Activated CD4-positive, alpha-beta T cell treated with anti-CD3 and anti-CD28 coated beads, Interleukin-2, amount 10 ng/mL, durations not matched to agents 7 days and 5 days (primary cell): ENCODE data around the gene CSNK2A3. TPM values are rescaled to one million over a fixed set of nuclear protein-coding genes. Genes with fewer than 3 reads are reported as not detected.
A peak's percentile ranks its signal among the peaks of the same experiment; 100 is the strongest.

ENCODE experiments used
- CTCF ChIA-PET: fragments of 350-600 bp; sonication (Branson Sonifier 250); formaldehyde crosslinking; loops from one replicate; lab custom pipeline; 2021; ENCODE audit warnings: antibody characterized with exemption; lab: Charles Lee
- POLR2A ChIA-PET: fragments of 350-600 bp; sonication (Branson Sonifier 250); formaldehyde crosslinking; loops from one replicate; lab custom pipeline; 2021; ENCODE audit warnings: antibody characterized with exemption; lab: Charles Lee
- DNase-seq: peaks from one replicate; pipeline ENCODE4 v3.0.0-alpha.2; 2020
- H3K27ac Mint-ChIP-seq: one replicate; pipeline ENCODE4 v1.8.0; 2021; ENCODE audit warnings: mild to moderate bottlenecking, moderate library complexity, mixed read lengths
- H3K27me3 Mint-ChIP-seq: one replicate; pipeline ENCODE4 v1.8.0; 2021; ENCODE audit warnings: mixed read lengths
- H3K36me3 Mint-ChIP-seq: one replicate; pipeline ENCODE4 v1.8.0; 2021; ENCODE audit warnings: low read depth, mixed read lengths
- H3K4me1 Mint-ChIP-seq: one replicate; pipeline ENCODE4 v1.8.0; 2021; ENCODE audit warnings: mixed read lengths
- H3K4me3 Mint-ChIP-seq: one replicate; pipeline ENCODE4 v1.8.0; 2021; ENCODE audit warnings: mild to moderate bottlenecking, moderate library complexity, mixed read lengths
- H3K9me3 Mint-ChIP-seq: one replicate; pipeline ENCODE4 v1.8.0; 2021; ENCODE audit warnings: mixed read lengths
- total RNA-seq, 2 experiments: library from RNA; stranded (reverse); gene quantifications; one replicate each; pipeline ENCODE4 v1.2.3, GENCODE V29; 2021

CSNK2A3 gene
- total RNA-seq, 2 experiments from 2014 or later: 0.56 to 1.0 TPM

GRCh38 chr11:11318961-11319360, 34.1 kb downstream of the CSNK2A3 start:
- no peak overlapping the region for H3K4me3 Mint-ChIP-seq
- peaks cover 3% of the 10 kb centered on the region for H3K9me3 Mint-ChIP-seq
- H3K4me1 Mint-ChIP-seq: no peaks in the 10 kb centered on the region
- no peak overlapping the region for H3K27ac Mint-ChIP-seq
- no peak for DNase-seq
- ChIA-PET POLR2A (no interaction called here), CTCF (no interaction called here)
- no peaks in the 10 kb centered on the region for H3K36me3 Mint-ChIP-seq
- H3K27me3 Mint-ChIP-seq: no peaks in the 10 kb centered on the region

GRCh38 chr11:11318461-11318860, 34.6 kb downstream of the CSNK2A3 start:
- H3K4me3 Mint-ChIP-seq: no peak overlapping the region
- H3K36me3 Mint-ChIP-seq: no peaks in the 10 kb centered on the region
- peaks cover under 1% of the 10 kb centered on the region for H3K9me3 Mint-ChIP-seq
- no peaks in the 10 kb centered on the region for H3K4me1 Mint-ChIP-seq
- ChIA-PET POLR2A (no interaction called here), CTCF (no interaction called here)
- H3K27ac Mint-ChIP-seq: no peak overlapping the region
- no peak for DNase-seq
- H3K27me3 Mint-ChIP-seq: no peaks in the 10 kb centered on the region

- no peaks in the 10 kb centered on the region for H3K4me1 Mint-ChIP-seq
- H3K4me3 Mint-ChIP-seq: no peak overlapping the region
- no peaks in the 10 kb centered on the region for H3K9me3 Mint-ChIP-seq
- no peaks in the 10 kb centered on the region for H3K36me3 Mint-ChIP-seq
- H3K27me3 Mint-ChIP-seq: no peaks in the 10 kb centered on the region
- CTCF ChIA-PET: no interaction called here
- no peak overlapping the region for H3K27ac Mint-ChIP-seq
- no peak for DNase-seq
- POLR2A ChIA-PET: no interaction called here
Observed at GRCh38 chr11:11316651-11317230, 36.3 kb downstream of the CSNK2A3 start.

GRCh38 chr11:11313902-11314692, 39.0 kb downstream of the CSNK2A3 start:
- Mint-ChIP-seq H3K27ac (peak overlapping the region; percentile 17), H3K36me3 (peaks cover 3% of the 10 kb centered on the region), H3K4me3 (no peak overlapping the region), H3K9me3 (peaks cover 9% of the 10 kb centered on the region), H3K27me3 (no peaks in the 10 kb centered on the region), H3K4me1 (peaks cover 8% of the 10 kb centered on the region)
- POLR2A ChIA-PET: interaction anchor here (0.5 kb wide), 1 partner anchor 1852 kb away, joined by 4 read pairs; no protein-coding TSS in a partner anchor
- CTCF ChIA-PET: interaction anchor here (0.6 to 1.5 kb wide), 3 partner anchors 13 to 277 kb away, joined by 3 read pairs; no protein-coding TSS in a partner anchor
- DNase-seq: no peak

- H3K27me3 Mint-ChIP-seq: peaks cover 2% of the 10 kb centered on the region
- no peak overlapping the region for H3K4me3 Mint-ChIP-seq
- peaks cover 9% of the 10 kb centered on the region for H3K9me3 Mint-ChIP-seq
- ChIA-PET POLR2A (no interaction called here), CTCF (interaction anchor here (0.6 to 1.5 kb wide), 3 partner anchors 13 to 277 kb away, joined by 3 read pairs; no protein-coding TSS in a partner anchor)
- peak overlapping the region; percentile 17 for H3K27ac Mint-ChIP-seq
- H3K4me1 Mint-ChIP-seq: peaks cover 10% of the 10 kb centered on the region
- peaks cover 3% of the 10 kb centered on the region for H3K36me3 Mint-ChIP-seq
- DNase-seq: no peak
Observed at GRCh38 chr11:11313426-11313825, 39.6 kb downstream of the CSNK2A3 start.

GRCh38 chr11:11312738-11313137, 40.3 kb downstream of the CSNK2A3 start:
- ChIA-PET POLR2A (no interaction called here), CTCF (no interaction called here)
- H3K27ac Mint-ChIP-seq: no peak overlapping the region
- H3K36me3 Mint-ChIP-seq: peaks cover 3% of the 10 kb centered on the region
- no peak overlapping the region for H3K4me3 Mint-ChIP-seq
- H3K9me3 Mint-ChIP-seq: peaks cover 9% of the 10 kb centered on the region
- H3K27me3 Mint-ChIP-seq: peaks cover 3% of the 10 kb centered on the region
- no peak for DNase-seq
- H3K4me1 Mint-ChIP-seq: peaks cover 12% of the 10 kb centered on the region

GRCh38 chr11:11311169-11311568, 41.9 kb downstream of the CSNK2A3 start:
- DNase-seq: no peak
- POLR2A ChIA-PET: no interaction called here

GRCh38 chr11:11309906-11310305, 43.1 kb downstream of the CSNK2A3 start:
- peaks cover 12% of the 10 kb centered on the region for H3K4me1 Mint-ChIP-seq
- H3K9me3 Mint-ChIP-seq: peaks cover 9% of the 10 kb centered on the region
- CTCF ChIA-PET: no interaction called here
- peaks cover 3% of the 10 kb centered on the region for H3K36me3 Mint-ChIP-seq
- POLR2A ChIA-PET: no interaction called here
- no peak for DNase-seq
- no peak overlapping the region for H3K4me3 Mint-ChIP-seq
- H3K27ac Mint-ChIP-seq: no peak overlapping the region
- H3K27me3 Mint-ChIP-seq: peaks cover 3% of the 10 kb centered on the region

More at GRCh38 chr11:11311169-11311568, 41.9 kb downstream of the CSNK2A3 start:
- peaks cover 3% of the 10 kb centered on the region for H3K36me3 Mint-ChIP-seq
- no peak overlapping the region for H3K27ac Mint-ChIP-seq
- H3K4me3 Mint-ChIP-seq: no peak overlapping the region
- H3K9me3 Mint-ChIP-seq: peaks cover 9% of the 10 kb centered on the region
- peaks cover 12% of the 10 kb centered on the region for H3K4me1 Mint-ChIP-seq
- H3K27me3 Mint-ChIP-seq: peaks cover 3% of the 10 kb centered on the region
- CTCF ChIA-PET: interaction anchor here (0.5 kb wide), 1 partner anchor 1810 kb away, joined by 3 read pairs; no protein-coding TSS in a partner anchor

- ChIA-PET POLR2A (no interaction called here), CTCF (interaction anchor here (0.8 kb wide), 1 partner anchor 11 kb away, joined by 4 read pairs; no protein-coding TSS in a partner anchor)
- no peak for DNase-seq
- no peak overlapping the region for H3K4me3 Mint-ChIP-seq
- H3K27me3 Mint-ChIP-seq: peaks cover 3% of the 10 kb centered on the region
- peaks cover 9% of the 10 kb centered on the region for H3K9me3 Mint-ChIP-seq
- H3K27ac Mint-ChIP-seq: no peak overlapping the region
- H3K4me1 Mint-ChIP-seq: peaks cover 12% of the 10 kb centered on the region
- peaks cover 3% of the 10 kb centered on the region for H3K36me3 Mint-ChIP-seq
Observed at GRCh38 chr11:11308249-11308648, 44.8 kb downstream of the CSNK2A3 start.

- ChIA-PET CTCF (no interaction called here), POLR2A (no interaction called here)
- H3K36me3 Mint-ChIP-seq: peaks cover 3% of the 10 kb centered on the region
- peaks cover 12% of the 10 kb centered on the region for H3K4me1 Mint-ChIP-seq
- no peak for DNase-seq
- peaks cover 9% of the 10 kb centered on the region for H3K9me3 Mint-ChIP-seq
- H3K4me3 Mint-ChIP-seq: no peak overlapping the region
- H3K27me3 Mint-ChIP-seq: peaks cover 3% of the 10 kb centered on the region
- no peak overlapping the region for H3K27ac Mint-ChIP-seq
Observed at GRCh38 chr11:11306855-11307254, 46.2 kb downstream of the CSNK2A3 start.

- CTCF ChIA-PET: interaction anchor here (1.1 to 1.5 kb wide), 2 partner anchors 14 to 38 kb away, joined by 3 to 5 read pairs; no protein-coding TSS in a partner anchor
- H3K9me3 Mint-ChIP-seq: no peaks in the 10 kb centered on the region
- no peak overlapping the region for H3K27ac Mint-ChIP-seq
- no peaks in the 10 kb centered on the region for H3K36me3 Mint-ChIP-seq
- peaks cover 3% of the 10 kb centered on the region for H3K27me3 Mint-ChIP-seq
- no peak overlapping the region for H3K4me3 Mint-ChIP-seq
- peaks cover 4% of the 10 kb centered on the region for H3K4me1 Mint-ChIP-seq
- no peak for DNase-seq
- POLR2A ChIA-PET: no interaction called here
Observed at GRCh38 chr11:11304550-11304949, 48.5 kb downstream of the CSNK2A3 start.

GRCh38 chr11:11302565-11302964, 50.5 kb downstream of the CSNK2A3 start:
- no peaks in the 10 kb centered on the region for H3K4me1 Mint-ChIP-seq
- H3K27me3 Mint-ChIP-seq: no peaks in the 10 kb centered on the region
- H3K9me3 Mint-ChIP-seq: no peaks in the 10 kb centered on the region
- ChIA-PET POLR2A (no interaction called here), CTCF (no interaction called here)
- no peaks in the 10 kb centered on the region for H3K36me3 Mint-ChIP-seq
- no peak overlapping the region for H3K4me3 Mint-ChIP-seq
- no peak for DNase-seq
- H3K27ac Mint-ChIP-seq: no peak overlapping the region
